Smooth muscle cell (in vitro differentiated cells): ENCODE measurements around the gene CAPN12. TPM values are rescaled to one million over a fixed set of nuclear protein-coding genes. Genes with fewer than 3 reads are reported as not detected.
A peak's percentile ranks its signal among the peaks of the same experiment; 100 is the strongest.

Experiments used
- DNase-seq: peaks from one replicate; lab custom pipeline; 2025; ENCODE audit not compliant: unreplicated experiment; lab: John Stamatoyannopoulos, UW
- H2AFZ ChIP-seq: fragments of 200-600 bp; sonication (generic); 2 replicates; pipeline ENCODE4 v1.6.0; 2016; ENCODE audit warnings: antibody characterized with exemption, low read depth, mild to moderate bottlenecking
- H3F3A ChIP-seq: fragments of 200-600 bp; sonication (generic); 2 replicates; pipeline ENCODE4 v1.6.0; 2017; ENCODE audit warnings: antibody characterized with exemption, low read depth
- H3K27ac ChIP-seq: fragments of 200-600 bp; sonication (generic); 2 replicates; pipeline ENCODE4 v1.5.1; 2016; ENCODE audit warnings: low read depth, mild to moderate bottlenecking
- H3K27me3 ChIP-seq: fragments of 200-600 bp; sonication (generic); 2 replicates; pipeline ENCODE4 v1.6.1; 2016; ENCODE audit warnings: low read depth, mild to moderate bottlenecking
- H3K36me3 ChIP-seq: fragments of 200-600 bp; sonication (generic); 2 replicates; pipeline ENCODE4 v1.5.1; 2016; ENCODE audit warnings: low read depth
- H3K4me1 ChIP-seq: fragments of 200-600 bp; sonication (generic); 2 replicates; pipeline ENCODE4 v1.5.1; 2016; ENCODE audit warnings: low read depth
- H3K4me2 ChIP-seq: fragments of 200-600 bp; sonication (generic); 2 replicates; pipeline ENCODE4 v1.6.0; 2016; ENCODE audit warnings: mild to moderate bottlenecking
- H3K4me3 ChIP-seq: fragments of 200-600 bp; sonication (generic); 2 replicates; pipeline ENCODE4 v1.5.1; 2016; ENCODE audit warnings: mild to moderate bottlenecking
- H3K79me2 ChIP-seq: fragments of 200-600 bp; sonication (generic); 2 replicates; pipeline ENCODE4 v1.6.0; 2016; ENCODE audit warnings: low read depth, mild to moderate bottlenecking
- H3K9ac ChIP-seq: fragments of 200-600 bp; sonication (generic); 2 replicates; pipeline ENCODE4 v1.6.0; 2016; ENCODE audit warnings: low read depth
- H3K9me3 ChIP-seq: fragments of 200-600 bp; sonication (generic); replicated peaks from 2 replicates; pipeline ENCODE4 v1.5.1; 2016; ENCODE audit warnings: low read depth
- H4K20me1 ChIP-seq: fragments of 200-600 bp; sonication (generic); 2 replicates; pipeline ENCODE4 v1.6.0; 2016; ENCODE audit warnings: low read depth
- CTCF ChIP-seq: fragments of 200-600 bp; sonication (generic); IDR thresholded peaks from 2 replicates; pipeline ENCODE4 v1.5.1; 2017; ENCODE audit warnings: borderline replicate concordance, mild to moderate bottlenecking, antibody characterized with exemption; ENCODE audit not compliant: insufficient read depth, poor library complexity, severe bottlenecking
- WGBS: methylation state at CpG from one replicate; pipeline ENCODE4 v1.1.7; 2016; ENCODE audit warnings: low lambda C conversion rate; 5-methylcytosine and 5-hydroxymethylcytosine counted together
- polyA plus RNA-seq: library from polyadenylated mRNA; unstranded; fragments of >200 nt; fragmentation: Nextera tagmentation; extraction: Ambion mirVana; gene quantifications from 2 replicates; pipeline ENCODE4 v1.2.1, GENCODE V29; 2016
- total RNA-seq: library from RNA; depleted of rRNA; stranded (reverse); fragments of >200 nt; gene quantifications from 2 replicates; pipeline ENCODE4 v1.2.3, GENCODE V29; 2014

CAPN12 gene
- total and polyA plus RNA-seq, 2 experiments from 2014 or later = 1.4 to 5.5 TPM

DNA sequence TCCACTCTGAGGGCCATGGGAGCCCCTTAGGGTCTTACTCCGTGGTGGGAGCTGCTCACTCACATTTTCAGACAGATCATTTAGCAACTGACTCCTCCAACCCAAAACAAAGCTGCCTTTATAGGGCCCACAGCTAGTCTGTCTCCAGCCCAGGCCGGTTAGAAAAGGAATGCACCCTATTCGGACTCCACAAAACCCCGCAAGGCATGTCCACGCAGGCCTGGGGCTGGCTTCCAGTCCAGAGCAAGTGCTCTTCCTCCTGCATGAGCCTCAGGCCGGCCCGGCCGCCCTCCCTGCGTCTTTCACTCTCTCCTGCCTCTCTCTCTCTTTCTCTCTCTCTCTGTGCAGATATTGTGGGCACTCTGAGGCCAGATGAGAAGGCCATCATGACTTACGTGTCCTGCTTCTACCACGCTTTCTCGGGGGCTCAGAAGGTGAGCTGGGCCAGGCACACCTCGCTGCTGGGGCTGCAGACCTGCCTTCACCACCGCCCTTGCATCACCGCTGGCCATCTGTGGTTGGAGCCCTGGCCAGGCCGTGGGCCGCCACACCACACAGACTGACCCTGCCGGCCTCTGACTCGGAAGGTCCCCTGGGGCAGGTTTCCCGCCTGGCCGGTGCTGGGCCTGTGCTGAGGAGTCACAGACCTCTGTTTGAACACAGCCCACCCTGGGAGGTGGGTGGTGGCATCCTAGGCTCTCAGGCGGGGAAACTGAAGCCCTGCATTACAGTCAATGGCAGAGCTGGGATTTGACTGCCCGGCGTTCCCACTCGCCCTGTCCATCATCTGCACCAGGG, 33.1 kb downstream of the CAPN12 start:
- H3K9ac ChIP-seq = no peak overlapping the region
- H3F3A ChIP-seq = peaks cover 8% of the 10 kb centered on the region
- 77% methylated on average over 25 of the region's 25 CpGs for WGBS
- TF ChIP-seq CTCF = no peak
- no peak for DNase-seq
- no peak overlapping the region for H2AFZ ChIP-seq
- no peak overlapping the region for H3K4me3 ChIP-seq
- H3K27me3 ChIP-seq = no peaks in the 10 kb centered on the region
- peaks cover 33% of the 10 kb centered on the region for H4K20me1 ChIP-seq
- peak overlapping the region; percentile 31 for H3K27ac ChIP-seq
- H3K79me2 ChIP-seq = peaks cover 8% of the 10 kb centered on the region
- H3K4me1 ChIP-seq = no peaks in the 10 kb centered on the region
- H3K36me3 ChIP-seq = peaks cover 7% of the 10 kb centered on the region
- H3K9me3 ChIP-seq = no peaks in the 10 kb centered on the region
- no peak overlapping the region for H3K4me2 ChIP-seq

GRCh38 chr19:38710416-38710702, 33.9 kb downstream of the CAPN12 start:
- Histone ChIP-seq H3K79me2 (peaks cover 13% of the 10 kb centered on the region), H3K9ac (no peak overlapping the region), H4K20me1 (peaks cover 40% of the 10 kb centered on the region), H3K27me3 (no peaks in the 10 kb centered on the region), H3K27ac (no peak overlapping the region), H3K9me3 (no peaks in the 10 kb centered on the region), H3K36me3 (peaks cover 7% of the 10 kb centered on the region), H3K4me1 (no peaks in the 10 kb centered on the region), H3K4me3 (no peak overlapping the region), H3F3A (peaks cover 6% of the 10 kb centered on the region), H2AFZ (no peak overlapping the region), H3K4me2 (no peak overlapping the region)
- WGBS = 81% methylated on average over 2 of the region's 2 CpGs
- TF ChIP-seq CTCF = no peak
- no peak for DNase-seq

GRCh38 chr19:38709671-38710415, 34.4 kb downstream of the CAPN12 start:
- Histone ChIP-seq H3K4me1 (no peaks in the 10 kb centered on the region), H3K9me3 (no peaks in the 10 kb centered on the region), H3K79me2 (peaks cover 15% of the 10 kb centered on the region), H3K9ac (no peak overlapping the region), H3K27ac (no peak overlapping the region), H3F3A (peaks cover 6% of the 10 kb centered on the region), H3K4me2 (no peak overlapping the region), H3K4me3 (no peak overlapping the region), H3K27me3 (no peaks in the 10 kb centered on the region), H4K20me1 (peaks cover 44% of the 10 kb centered on the region), H3K36me3 (peaks cover 7% of the 10 kb centered on the region), H2AFZ (no peak overlapping the region)
- no peak for DNase-seq
- 93% methylated on average over 27 of the region's 27 CpGs for WGBS
- no peak for TF ChIP-seq CTCF
